ENCODE measurements around the gene EXOG. TPM values are rescaled to one million over a fixed set of nuclear protein-coding genes. Genes with fewer than 3 reads are reported as not detected.

EXOG gene
- total and polyA plus RNA-seq, 12 donors = 10.7 to 39.9 (median 25.4) TPM

DNA sequence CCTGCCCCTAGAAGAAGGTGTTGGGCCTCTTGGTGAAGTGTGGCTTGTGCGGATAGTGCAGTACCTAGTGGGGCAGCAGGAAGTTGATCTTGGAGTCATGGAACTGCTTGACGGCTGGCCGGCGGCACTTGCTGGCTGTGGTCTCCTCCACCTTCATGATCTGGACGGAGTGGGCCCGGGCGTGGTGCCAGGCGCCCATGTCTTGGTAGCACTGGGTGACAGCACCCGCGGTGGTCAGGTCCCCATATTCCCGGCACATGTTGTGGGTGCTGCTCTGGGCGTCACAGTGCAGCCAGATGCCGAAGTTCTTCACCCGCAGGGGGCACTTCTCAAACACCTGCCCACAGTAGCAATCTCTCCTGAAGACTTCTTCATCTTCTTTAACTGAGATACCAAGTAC lies 30.7 kb downstream of the EXOG start:
- DNase-seq = no peak
- Histone ChIP-seq H3K36me3 (peaks cover 0 to 67% (median 27%) of the 10 kb centered on the region in 9 donors), H3K9me3 (no peaks in the 10 kb centered on the region), H3K27ac (peak overlapping the region in 1 of 10 donors; percentile 27), H3K4me1 (peaks cover 0 to 35% (median 7%) of the 10 kb centered on the region in 9 donors), H3K4me3 (no peak overlapping the region), H3K27me3 (no peaks in the 10 kb centered on the region)
- ATAC-seq = no peak
- intact Hi-C loops (cut with DNase I) = loop anchor here in 5 of 10 donors (10.0 kb wide), 2 partner anchors 318 to 508 kb away; no protein-coding TSS in a partner anchor
- TF ChIP-seq, protein P1, sequence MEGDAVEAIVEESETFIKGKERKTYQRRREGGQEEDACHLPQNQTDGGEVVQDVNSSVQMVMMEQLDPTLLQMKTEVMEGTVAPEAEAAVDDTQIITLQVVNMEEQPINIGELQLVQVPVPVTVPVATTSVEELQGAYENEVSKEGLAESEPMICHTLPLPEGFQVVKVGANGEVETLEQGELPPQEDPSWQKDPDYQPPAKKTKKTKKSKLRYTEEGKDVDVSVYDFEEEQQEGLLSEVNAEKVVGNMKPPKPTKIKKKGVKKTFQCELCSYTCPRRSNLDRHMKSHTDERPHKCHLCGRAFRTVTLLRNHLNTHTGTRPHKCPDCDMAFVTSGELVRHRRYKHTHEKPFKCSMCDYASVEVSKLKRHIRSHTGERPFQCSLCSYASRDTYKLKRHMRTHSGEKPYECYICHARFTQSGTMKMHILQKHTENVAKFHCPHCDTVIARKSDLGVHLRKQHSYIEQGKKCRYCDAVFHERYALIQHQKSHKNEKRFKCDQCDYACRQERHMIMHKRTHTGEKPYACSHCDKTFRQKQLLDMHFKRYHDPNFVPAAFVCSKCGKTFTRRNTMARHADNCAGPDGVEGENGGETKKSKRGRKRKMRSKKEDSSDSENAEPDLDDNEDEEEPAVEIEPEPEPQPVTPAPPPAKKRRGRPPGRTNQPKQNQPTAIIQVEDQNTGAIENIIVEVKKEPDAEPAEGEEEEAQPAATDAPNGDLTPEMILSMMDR (IDR thresholded peaks at IDR 0.05) = no peak
- WGBS, 2 donors = 97 to 99% methylated on average over 14 of the region's 14 CpGs

DNA sequence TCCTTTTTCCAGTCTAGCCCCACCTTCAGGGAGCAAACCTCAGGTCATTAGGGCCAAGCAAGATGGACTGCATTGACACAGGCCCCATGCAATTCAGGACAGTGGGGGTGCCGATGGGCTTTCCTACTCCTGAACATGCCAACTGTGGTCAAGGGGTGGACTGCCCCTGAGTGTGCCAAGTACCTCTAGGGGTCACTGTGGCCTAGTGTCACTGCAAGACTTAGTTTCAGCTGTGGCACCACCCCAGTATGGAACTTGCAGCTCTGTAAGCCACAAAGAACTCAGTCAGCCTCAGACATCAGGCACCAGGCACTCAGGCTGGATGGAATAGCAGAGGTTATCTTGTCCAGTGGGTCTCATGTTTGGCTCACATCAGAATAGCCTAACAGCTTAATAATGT lies 32.3 kb downstream of the EXOG start:
- Histone ChIP-seq H3K4me1 (peaks cover 0 to 40% (median 18%) of the 10 kb centered on the region in 9 donors), H3K4me3 (no peak overlapping the region), H3K36me3 (peaks cover 0 to 50% (median 21%) of the 10 kb centered on the region in 9 donors), H3K9me3 (no peaks in the 10 kb centered on the region), H3K27me3 (no peaks in the 10 kb centered on the region), H3K27ac (peak overlapping the region in 3 of 10 donors; percentile 20 to 52 (median 45))
- 92 to 94% methylated on average over 1 of the region's 1 CpG for WGBS, 2 donors
- DNase-seq (no peak), ATAC-seq (peak in 7 of 8 donors; percentile 5 to 38 (median 31))
- TF ChIP-seq, protein P1 (IDR thresholded peaks at IDR 0.05) = peak in 7 of 9 donors; percentile 9 to 45 (median 36)
- intact Hi-C loops (cut with DNase I) = loop anchor here in 5 of 10 donors (10.0 kb wide), 2 partner anchors 316 to 506 kb away; no protein-coding TSS in a partner anchor

DNA sequence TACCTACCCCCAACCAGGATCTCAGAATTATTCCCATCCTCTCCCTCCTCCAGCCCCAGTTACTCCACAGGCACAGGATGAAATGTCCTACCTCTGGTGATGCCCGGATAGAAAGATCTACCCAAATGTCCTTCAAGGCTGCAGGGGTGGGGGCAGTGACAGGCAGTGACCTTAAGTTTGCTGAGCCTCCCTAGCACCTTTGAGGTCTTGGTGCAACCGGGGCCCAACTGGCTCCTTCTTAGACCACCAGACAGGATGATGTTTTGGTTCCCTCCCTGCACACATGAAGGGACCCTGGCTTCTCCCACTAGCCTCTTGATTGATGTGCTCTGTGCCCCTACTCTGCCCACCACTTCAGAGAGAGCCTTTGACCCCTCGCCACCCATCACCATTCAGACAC lies 36.4 kb downstream of the EXOG start:
- Histone ChIP-seq H3K4me1 (peaks cover 0 to 54% (median 34%) of the 10 kb centered on the region in 9 donors), H3K4me3 (no peak overlapping the region), H3K9me3 (peaks cover 0 to 9% (median 0%) of the 10 kb centered on the region in 11 donors), H3K27ac (peak overlapping the region in 9 of 10 donors; percentile 47 to 92 (median 72)), H3K27me3 (no peaks in the 10 kb centered on the region), H3K36me3 (peaks cover 0 to 20% (median 0%) of the 10 kb centered on the region in 9 donors)
- DNase-seq (no peak), ATAC-seq (no peak)
- 51 to 72% methylated on average over 3 of the region's 3 CpGs for WGBS, 2 donors
- TF ChIP-seq, protein P1 (IDR thresholded peaks at IDR 0.05) = no peak
- intact Hi-C loops (cut with DNase I) = loop anchor here in 1 of 10 donors (5.0 kb wide), 1 partner anchor 50 kb away; no protein-coding TSS in a partner anchor

DNA sequence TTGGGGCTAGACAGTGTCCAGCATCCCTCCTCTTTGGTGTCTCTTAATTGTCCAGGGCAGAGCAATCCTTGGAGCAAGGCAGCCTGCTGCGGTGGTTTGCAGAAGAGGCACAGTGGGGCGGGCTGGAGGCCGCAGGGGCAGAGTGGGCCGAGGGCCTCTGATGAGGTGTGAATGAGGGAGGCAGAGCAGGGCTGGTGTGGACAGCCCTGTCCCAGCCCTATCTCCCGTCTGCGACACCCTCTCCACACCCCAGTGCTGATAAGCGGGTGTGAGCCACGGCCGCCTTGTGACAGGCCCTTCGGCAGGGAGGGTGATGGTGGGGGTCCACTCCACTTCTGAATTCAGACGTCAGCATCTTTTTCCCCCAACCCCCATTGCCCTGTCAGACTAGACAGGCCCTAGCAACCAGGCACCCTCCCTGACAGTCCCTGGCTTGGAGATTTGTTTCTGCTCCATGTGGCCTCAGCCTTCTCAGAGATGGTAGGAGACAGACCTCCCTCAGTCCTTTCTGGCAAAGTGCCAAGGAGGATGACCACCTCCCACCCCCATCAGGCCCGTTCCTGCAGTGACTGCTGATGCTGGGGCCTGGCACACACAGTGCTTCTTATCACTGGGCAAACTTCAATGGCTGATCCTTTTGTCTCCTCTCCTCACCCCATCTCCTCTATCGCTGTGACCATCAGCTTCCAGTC lies 37.3 kb downstream of the EXOG start:
- H3K4me1 ChIP-seq = peaks cover 0 to 58% (median 38%) of the 10 kb centered on the region in 9 donors
- H3K27me3 ChIP-seq = no peaks in the 10 kb centered on the region
- intact Hi-C loops (cut with DNase I) = loop anchor here in 2 of 10 donors (1.0 to 5.0 kb wide), 2 partner anchors 10 to 49 kb away; no protein-coding TSS in a partner anchor

More for the DNA sequence above, 37.3 kb downstream of the EXOG start:
- ATAC-seq (peak; percentile 89 to 98 (median 94)), DNase-seq (peak; percentile 80 to 85)
- peaks cover 0 to 13% (median 0%) of the 10 kb centered on the region in 9 donors for H3K36me3 ChIP-seq
- TF ChIP-seq, protein P1 (IDR thresholded peaks at IDR 0.05) = no peak
- WGBS, 2 donors = 39 to 58% methylated on average over 13 of the region's 13 CpGs
- peak overlapping the region in 9 of 10 donors; percentile 47 to 98 (median 73) for H3K27ac ChIP-seq
- H3K9me3 ChIP-seq = peaks cover 0 to 9% (median 0%) of the 10 kb centered on the region in 11 donors
- no peak overlapping the region for H3K4me3 ChIP-seq
